IPS-18a (cell line): ENCODE results near the gene DFFA.
"Not testable (repeated sequence)": the region's sequence is repeated elsewhere in the genome, so short reads cannot be mapped to it uniquely, and the experiment has no call there.

ENCODE experiments used
- H3K27ac ChIP-seq: one replicate; pipeline ENCODE4 v1.5.1; 2013; ENCODE audit warnings: low read length
- H3K27me3 ChIP-seq: one replicate; pipeline ENCODE4 v1.6.1; 2013; ENCODE audit warnings: mild to moderate bottlenecking, low read length; ENCODE audit not compliant: control insufficient read depth, insufficient read depth
- H3K36me3 ChIP-seq: one replicate; pipeline ENCODE4 v1.6.1; 2013; ENCODE audit warnings: low read depth, low read length; ENCODE audit not compliant: control insufficient read depth
- H3K4me1 ChIP-seq: one replicate; pipeline ENCODE4 v1.6.1; 2013; ENCODE audit warnings: low read depth, low read length; ENCODE audit not compliant: control insufficient read depth
- H3K4me3 ChIP-seq: one replicate; pipeline ENCODE4 v1.5.1; 2013; ENCODE audit warnings: low read length
- H3K9ac ChIP-seq: one replicate; pipeline ENCODE4 v1.6.1; 2013; ENCODE audit warnings: mild to moderate bottlenecking, low read length, moderate library complexity
- H3K9me3 ChIP-seq: one replicate; pipeline ENCODE4 v1.6.1; 2013; ENCODE audit warnings: low read depth, low read length; ENCODE audit not compliant: control insufficient read depth

DFFA gene

DNA sequence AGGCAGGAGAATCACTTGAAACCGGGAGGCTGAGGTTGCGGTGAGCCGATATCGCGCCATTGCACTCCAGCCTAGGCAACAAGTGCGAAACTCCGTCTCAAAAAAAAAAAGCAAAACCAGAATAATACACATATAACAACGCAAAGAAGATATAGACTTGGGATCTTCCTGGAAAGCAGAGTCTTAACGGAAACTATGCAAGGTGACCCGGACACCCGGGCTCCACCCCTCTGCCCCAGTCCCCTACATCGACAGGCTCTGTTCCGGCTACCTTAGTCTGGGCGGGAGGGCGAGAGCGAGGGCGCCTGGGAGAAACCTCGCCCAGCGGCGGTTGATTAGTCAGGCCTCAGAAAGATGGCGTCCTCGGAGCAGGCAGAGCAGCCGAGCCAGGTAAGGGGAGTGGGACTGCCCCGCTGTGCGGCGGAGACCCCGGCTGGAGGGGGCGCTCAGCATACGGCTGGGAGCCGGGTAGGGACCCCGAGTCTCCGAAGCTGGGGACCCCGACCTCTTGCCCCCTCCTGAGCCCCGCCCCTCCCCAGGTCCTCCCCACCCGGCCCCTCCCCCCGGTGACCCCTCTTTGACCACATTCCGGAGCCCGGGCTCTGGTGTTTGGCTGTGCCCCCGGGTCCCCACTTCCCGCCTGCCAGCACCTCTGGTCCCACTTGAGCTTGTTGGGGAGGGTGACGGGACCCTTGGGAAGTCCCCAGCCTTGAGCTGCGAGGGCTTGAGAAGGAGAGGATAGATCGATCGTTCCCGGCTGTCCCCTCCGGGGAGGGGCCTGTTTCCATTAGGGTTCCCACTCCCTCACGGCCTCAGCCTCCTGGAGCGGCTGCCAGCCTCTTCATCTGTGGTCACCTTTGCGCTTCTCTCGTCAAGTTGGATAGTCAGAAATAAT lies 2.5 kb upstream of the DFFA start, which contains the start of gene PEX14:
Gene PEX14, plus strand, starts transcription at position 338 of the 895 bp plus-strand sequence. Its CDS starts 17 bp downstream, at position 355.
- no peak within 1 kb of the TSS for H3K27ac ChIP-seq
- no peaks in the 10 kb centered on the region for H3K36me3 ChIP-seq
- peak within 1 kb of the TSS; percentile 73 for H3K4me3 ChIP-seq
- H3K4me1 ChIP-seq, result peaks cover 8% of the 10 kb centered on the region
- H3K27me3 ChIP-seq, result no peaks in the 10 kb centered on the region
- H3K9ac ChIP-seq, result peak within 1 kb of the TSS; percentile 64
- no peaks in the 10 kb centered on the region for H3K9me3 ChIP-seq

DNA sequence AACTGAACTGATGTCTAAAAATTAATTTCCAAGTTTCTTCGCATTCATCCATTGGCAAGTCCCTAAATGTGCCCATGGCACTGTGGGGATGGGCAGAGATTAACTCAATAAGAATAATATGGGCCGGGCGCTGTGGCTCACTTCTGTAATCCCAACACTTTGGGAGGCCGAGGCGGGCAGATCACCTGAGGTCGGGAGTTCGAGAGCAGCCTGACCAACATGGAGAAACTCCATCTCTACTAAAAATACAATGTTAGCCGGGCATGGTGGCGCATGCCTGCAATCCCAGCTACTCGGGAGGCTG lies 1.9 kb upstream of the DFFA start:
- H3K4me1 ChIP-seq, H3K9ac ChIP-seq, H3K27ac ChIP-seq, H3K27me3 ChIP-seq, H3K36me3 ChIP-seq, H3K9me3 ChIP-seq: not testable (repeated sequence)
- H3K4me3 ChIP-seq, result peak overlapping the region; percentile 73

DNA sequence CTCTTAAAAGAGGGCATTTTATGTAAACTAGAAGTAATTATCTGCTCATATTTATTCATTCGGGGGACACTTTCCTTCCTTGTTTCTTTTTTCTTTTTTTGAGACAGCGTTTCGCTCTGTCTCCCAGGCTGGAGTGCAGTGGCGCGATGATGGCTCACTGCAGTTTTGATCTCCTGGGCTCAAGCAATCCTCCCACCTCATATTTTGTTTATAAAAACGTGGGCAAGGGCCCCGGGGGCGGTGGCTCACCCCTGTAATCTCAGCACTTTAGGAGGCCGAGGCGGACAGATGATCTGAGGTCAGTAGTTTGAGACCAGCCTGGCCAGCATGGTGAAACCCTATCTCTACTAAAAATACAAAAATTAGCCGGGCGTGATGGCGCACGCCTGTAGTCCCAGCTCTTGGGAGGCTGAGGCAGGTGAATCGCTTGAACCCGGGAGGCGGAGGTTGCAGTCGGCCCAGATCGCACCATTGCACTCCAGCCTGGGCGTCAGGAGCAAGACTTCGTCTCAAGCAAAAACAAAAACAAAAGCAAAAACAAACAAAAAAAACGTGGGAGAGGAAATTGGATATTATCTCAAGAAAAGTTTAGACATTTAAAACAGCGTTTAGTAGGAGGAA lies 926 bp upstream of the DFFA start:
- peak overlapping the region; percentile 93 for H3K4me3 ChIP-seq
- no peaks in the 10 kb centered on the region for H3K9me3 ChIP-seq
- no peaks in the 10 kb centered on the region for H3K27me3 ChIP-seq
- peaks cover 8% of the 10 kb centered on the region for H3K4me1 ChIP-seq
- no peak overlapping the region for H3K9ac ChIP-seq
- H3K27ac ChIP-seq, result no peak overlapping the region
- peaks cover 10% of the 10 kb centered on the region for H3K36me3 ChIP-seq

DNA sequence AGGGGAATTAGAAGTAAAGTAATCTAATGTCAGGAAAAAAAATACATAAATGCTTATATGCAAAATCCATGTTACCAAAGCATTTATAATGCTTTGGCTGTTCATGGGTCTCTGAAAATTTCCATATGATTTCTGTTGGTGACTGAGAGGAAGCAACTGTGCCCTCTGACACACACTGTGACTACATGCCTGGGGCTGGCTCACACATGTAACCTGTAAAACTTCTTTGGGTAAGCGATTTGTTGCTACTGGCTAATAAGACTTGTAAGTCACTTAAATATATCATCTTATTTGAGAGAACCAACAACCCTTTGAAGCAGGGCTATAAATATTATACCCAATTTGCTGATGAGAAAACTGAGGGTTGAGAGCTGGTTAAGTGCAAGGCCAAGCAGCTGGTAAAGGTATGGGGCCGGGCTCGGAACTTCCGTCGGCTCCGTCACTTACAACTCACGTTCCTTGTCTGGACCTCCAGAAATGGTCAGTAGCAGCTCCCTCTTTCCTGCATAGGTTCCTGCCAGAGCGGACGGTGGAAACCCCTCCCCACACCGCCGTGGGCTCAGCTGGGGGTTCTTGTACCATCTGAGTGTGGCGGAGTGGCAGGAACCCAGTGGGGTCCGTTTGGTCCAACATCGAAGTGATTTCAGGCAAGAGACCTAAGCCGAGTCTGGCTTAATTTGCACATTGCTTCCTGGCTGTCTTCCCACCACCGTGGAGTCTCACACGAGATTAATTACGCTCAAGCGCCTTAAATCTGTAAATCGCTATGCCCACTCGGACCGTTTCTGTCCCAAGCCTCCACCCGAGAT lies 714 bp downstream of the DFFA start:
- Histone ChIP-seq H3K9me3 (no peaks in the 10 kb centered on the region), H3K36me3 (peaks cover 25% of the 10 kb centered on the region), H3K4me1 (peaks cover 8% of the 10 kb centered on the region), H3K4me3 (peak overlapping the region; percentile 93), H3K27ac (no peak overlapping the region), H3K27me3 (no peaks in the 10 kb centered on the region), H3K9ac (peak overlapping the region; percentile 75)

DNA sequence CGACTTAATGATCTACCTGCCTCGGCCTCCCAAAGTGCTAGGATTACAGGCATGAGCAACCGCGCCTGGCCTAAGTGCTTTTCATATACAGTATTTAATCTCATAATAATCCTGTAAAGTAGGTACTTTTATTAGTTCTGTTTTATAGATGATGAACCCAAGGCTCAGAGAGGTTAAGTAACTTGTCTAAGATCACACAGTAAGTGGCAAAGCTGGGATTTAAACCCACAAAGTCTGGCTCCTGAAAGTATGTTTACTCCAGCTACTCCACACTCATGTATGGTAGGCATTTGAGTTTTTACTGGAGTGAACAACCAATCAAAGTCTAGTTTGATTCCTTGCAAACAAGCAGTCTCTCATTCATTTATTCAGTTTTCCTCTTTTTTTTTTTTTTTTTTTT lies 2.3 kb downstream of the DFFA start:
- Histone ChIP-seq H3K4me1 (peaks cover 8% of the 10 kb centered on the region), H3K9me3 (no peaks in the 10 kb centered on the region), H3K36me3 (peaks cover 40% of the 10 kb centered on the region), H3K9ac (no peak overlapping the region), H3K4me3 (no peak overlapping the region), H3K27me3 (no peaks in the 10 kb centered on the region), H3K27ac (no peak overlapping the region)

DNA sequence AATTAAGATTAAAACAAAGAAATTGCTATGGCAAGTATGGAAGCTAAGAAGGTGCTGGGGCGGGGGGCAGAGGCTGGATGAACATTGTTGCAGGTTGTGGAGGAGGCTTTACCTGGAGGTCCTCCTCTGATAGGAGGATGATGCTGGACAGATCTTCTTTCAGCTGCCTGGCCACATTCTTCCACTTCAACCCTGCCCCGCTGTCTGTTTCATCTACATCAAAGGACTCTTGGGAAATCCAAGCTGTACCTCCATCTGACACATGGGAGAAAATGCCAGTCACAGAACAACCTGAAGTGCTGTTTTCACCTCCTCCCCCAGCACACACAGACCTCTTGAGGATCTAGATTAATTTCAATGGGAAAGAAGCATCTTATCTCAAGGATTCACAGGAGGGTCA lies 5.3 kb downstream of the DFFA start:
- H3K9ac ChIP-seq, result no peak overlapping the region
- H3K9me3 ChIP-seq, result no peaks in the 10 kb centered on the region
- no peak overlapping the region for H3K27ac ChIP-seq
- no peaks in the 10 kb centered on the region for H3K27me3 ChIP-seq
- peaks cover 8% of the 10 kb centered on the region for H3K4me1 ChIP-seq
- no peak overlapping the region for H3K4me3 ChIP-seq
- H3K36me3 ChIP-seq, result peaks cover 58% of the 10 kb centered on the region

DNA sequence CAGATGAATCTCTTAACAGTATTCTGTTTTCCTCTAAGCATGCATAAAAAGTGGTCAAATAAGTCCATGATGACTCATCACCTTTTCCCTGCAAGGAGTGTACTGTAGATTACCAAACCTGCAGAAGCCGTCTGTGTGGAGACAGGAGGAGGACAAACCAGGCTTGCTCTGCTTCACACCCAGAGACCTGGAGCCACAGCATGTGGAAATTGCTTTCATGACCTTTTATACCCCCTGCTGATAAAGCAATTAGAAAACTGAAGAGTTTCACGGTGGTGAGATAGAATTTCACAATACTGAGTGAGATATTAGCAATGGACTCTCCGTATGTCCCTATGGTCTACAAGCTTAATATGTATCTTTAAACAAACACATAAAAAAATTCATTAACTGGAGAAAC lies 13.1 kb downstream of the DFFA start:
- Histone ChIP-seq H3K27ac (no peak overlapping the region), H3K27me3 (no peaks in the 10 kb centered on the region), H3K4me3 (no peak overlapping the region), H3K36me3 (peaks cover 32% of the 10 kb centered on the region), H3K9ac (no peak overlapping the region), H3K9me3 (peaks cover 4% of the 10 kb centered on the region), H3K4me1 (no peaks in the 10 kb centered on the region)

DNA sequence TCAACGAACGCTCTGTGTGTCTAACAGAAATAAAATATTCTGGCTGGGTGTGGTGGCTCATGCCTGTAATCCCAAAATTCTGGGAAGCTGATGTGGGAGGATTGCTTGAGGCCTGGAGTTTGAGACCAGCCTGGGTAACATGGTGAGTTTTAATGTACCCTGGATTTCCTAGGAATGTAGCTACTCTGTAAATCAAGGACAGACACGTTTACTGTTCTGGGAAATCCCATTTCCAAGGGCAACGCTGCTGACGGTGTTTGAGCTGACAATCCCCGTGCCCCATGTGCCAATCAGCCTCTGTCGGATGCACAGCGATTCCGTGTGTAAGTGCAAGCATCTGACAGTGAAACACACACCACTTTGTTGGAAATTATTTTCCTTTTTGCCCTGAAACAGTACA lies 14.5 kb downstream of the DFFA start:
- Histone ChIP-seq H3K36me3 (peaks cover 26% of the 10 kb centered on the region), H3K9me3 (peaks cover 4% of the 10 kb centered on the region), H3K4me1 (no peaks in the 10 kb centered on the region), H3K27me3 (no peaks in the 10 kb centered on the region), H3K27ac (no peak overlapping the region), H3K4me3 (no peak overlapping the region), H3K9ac (no peak overlapping the region)

DNA sequence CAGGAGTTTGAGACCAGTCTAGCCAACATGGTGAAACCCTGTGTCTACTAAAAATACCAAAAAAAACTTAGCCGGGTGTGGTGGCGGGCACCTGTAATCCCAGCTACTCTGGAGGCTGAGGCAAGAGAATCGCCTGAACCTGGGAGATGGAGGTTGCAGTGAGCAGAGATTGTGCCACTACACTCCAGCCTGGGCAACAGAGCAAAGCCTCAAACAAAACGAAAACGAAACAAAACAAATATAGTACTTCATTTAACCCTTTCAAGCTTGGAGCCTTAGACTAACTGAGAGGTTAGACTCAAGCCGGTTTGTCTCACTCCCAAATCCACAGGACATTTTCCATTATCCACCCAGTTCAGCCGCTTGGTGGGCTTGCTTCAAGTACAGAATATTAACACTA lies 14.9 kb downstream of the DFFA start:
- not testable (repeated sequence) for H3K4me3 ChIP-seq, H3K9me3 ChIP-seq, H3K9ac ChIP-seq, H3K27ac ChIP-seq, H3K4me1 ChIP-seq, H3K27me3 ChIP-seq
- peaks cover 22% of the 10 kb centered on the region for H3K36me3 ChIP-seq

DNA sequence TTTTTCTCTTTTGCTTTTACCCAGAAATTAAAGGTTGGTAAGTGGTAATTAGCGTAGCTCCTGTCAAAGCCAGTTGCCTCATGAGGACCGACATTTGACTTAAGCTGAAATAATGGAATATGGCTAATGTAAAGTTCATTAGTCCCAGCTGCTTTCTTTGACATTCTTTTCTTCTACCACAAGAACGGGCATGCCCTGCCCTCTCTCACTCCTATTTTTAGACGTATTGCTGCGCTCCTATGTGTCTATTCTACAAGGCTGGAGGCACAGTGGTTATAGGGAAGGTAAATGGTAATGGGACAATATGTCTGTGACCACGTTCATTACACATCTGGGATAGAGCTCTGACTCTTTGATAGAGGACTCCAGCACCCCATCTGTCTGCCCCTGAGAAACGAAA lies 15.7 kb downstream of the DFFA start:
- peaks cover 4% of the 10 kb centered on the region for H3K9me3 ChIP-seq
- no peaks in the 10 kb centered on the region for H3K27me3 ChIP-seq
- H3K36me3 ChIP-seq, result peaks cover 18% of the 10 kb centered on the region
- no peak overlapping the region for H3K9ac ChIP-seq
- H3K27ac ChIP-seq, result no peak overlapping the region
- peaks cover 2% of the 10 kb centered on the region for H3K4me1 ChIP-seq
- H3K4me3 ChIP-seq, result no peak overlapping the region

DNA sequence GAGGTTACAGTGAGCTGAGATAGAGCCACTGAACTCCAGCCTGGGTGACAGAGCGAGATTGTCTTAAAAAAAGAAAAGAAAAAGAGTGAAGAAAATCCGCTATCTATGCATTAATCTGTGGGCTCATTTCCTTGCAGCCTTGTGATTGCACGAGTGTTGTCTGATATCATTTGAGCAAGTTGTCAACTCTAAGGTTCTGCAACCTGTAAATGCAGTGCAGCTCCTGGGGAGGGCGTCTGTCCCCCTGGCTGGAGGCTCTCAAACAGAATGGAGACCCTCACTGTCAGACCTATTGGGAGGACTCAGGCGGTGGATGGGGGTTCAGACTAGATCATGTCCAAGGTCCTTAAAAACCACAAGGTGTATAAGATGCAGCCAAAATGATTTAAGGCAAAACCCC lies 16.3 kb downstream of the DFFA start:
- H3K9ac ChIP-seq, result no peak overlapping the region
- H3K4me1 ChIP-seq, result peaks cover 7% of the 10 kb centered on the region
- peaks cover 13% of the 10 kb centered on the region for H3K36me3 ChIP-seq
- H3K27me3 ChIP-seq, result no peaks in the 10 kb centered on the region
- no peak overlapping the region for H3K4me3 ChIP-seq
- no peak overlapping the region for H3K27ac ChIP-seq
- H3K9me3 ChIP-seq, result peaks cover 4% of the 10 kb centered on the region
